A673 (cell line): ENCODE results near the gene CSNK1D.

Source experiments
- CTCF ChIP-seq: fragments of 300-800, 200-600 bp; sonication (generic); conservative IDR thresholded peaks from 2 replicates; pipeline ENCODE4 v1.5.1; 2017; ENCODE audit warnings: low read depth, mild to moderate bottlenecking, antibody characterized with exemption, low read length, moderate library complexity, mixed read lengths
- EZH2 ChIP-seq: fragments of 200-600 bp; sonication (generic); IDR thresholded peaks from 2 replicates; pipeline ENCODE4 v1.6.1; 2017; ENCODE audit warnings: borderline replicate concordance, low read depth, mild to moderate bottlenecking, mixed read lengths, antibody characterized with exemption, low read length; ENCODE audit not compliant: poor library complexity, severe bottlenecking

GRCh38 chr17:82309656-82310570 lies 36.4 kb upstream of the CSNK1D start:
- TF ChIP-seq CTCF (no peak), EZH2 (no peak)
